ENCODE measurements around the gene DNM3. TPM values are rescaled to one million over a fixed set of nuclear protein-coding genes. Genes with fewer than 3 reads are reported as not detected.

Gene DNM3
- total and polyA plus RNA-seq, 2 experiments from 2014 or later = 5.2 to 12.2 TPM

- H3K27me3 Mint-ChIP-seq (ENCODE audit: insufficient read depth, low read depth, poor library complexity) = no peaks in the 10 kb centered on the region
- Histone ChIP-seq H3K79me2 (replicated peaks; ENCODE audit: insufficient read depth) (no peaks in the 10 kb centered on the region), H3K4me1 (ENCODE audit: insufficient read depth) (no peaks in the 10 kb centered on the region), H3K27me3 (ENCODE audit: insufficient read depth) (no peaks in the 10 kb centered on the region), H3K27ac (ENCODE audit: low read depth) (no peak overlapping the region), H3K4me2 (no peak overlapping the region), H4K20me1 (replicated peaks; ENCODE audit: insufficient read depth) (no peaks in the 10 kb centered on the region), H3K9me2 (ENCODE audit: insufficient read depth) (no peaks in the 10 kb centered on the region), H3F3A (replicated peaks; ENCODE audit: low read depth) (no peaks in the 10 kb centered on the region), H3K4me3 (no peak overlapping the region), H2AFZ (no peak overlapping the region), H3K36me3 (ENCODE audit: insufficient read depth) (no peaks in the 10 kb centered on the region)
- no peaks in the 10 kb centered on the region for H3K9me3 Mint-ChIP-seq
- TF ChIP-seq ZNF462 (CRISPR knock-in tag; IDR thresholded peaks at IDR 0.05) (no peak), EZH2 (IDR thresholded peaks at IDR 0.05; ENCODE audit: low read depth, unreplicated experiment) (no peak), ZNF114 (CRISPR knock-in tag; IDR thresholded peaks at IDR 0.05) (no peak), ZNF331 (CRISPR knock-in tag; IDR thresholded peaks at IDR 0.05; ENCODE audit: low read depth) (no peak), POLR2AphosphoS5 (IDR thresholded peaks at IDR 0.05; ENCODE audit: low read depth) (no peak)
- H3K4me1 Mint-ChIP-seq = no peaks in the 10 kb centered on the region
- DNase-seq (ENCODE audit: low spot score) (no peak), ATAC-seq (no peak)
- no peak overlapping the region for H3K27ac Mint-ChIP-seq
- H3K4me3 Mint-ChIP-seq = no peak overlapping the region
- H3K36me3 Mint-ChIP-seq (ENCODE audit: low read depth) = no peaks in the 10 kb centered on the region
Measured at GRCh38 chr1:172068334-172068733, 227.0 kb downstream of the DNM3 start.

- ATAC-seq (no peak), DNase-seq (ENCODE audit: low spot score) (no peak)
- no peak overlapping the region for H3K27ac Mint-ChIP-seq
- Histone ChIP-seq H3K4me3 (no peak overlapping the region), H4K20me1 (replicated peaks; ENCODE audit: insufficient read depth) (no peaks in the 10 kb centered on the region), H3K36me3 (ENCODE audit: insufficient read depth) (no peaks in the 10 kb centered on the region), H3K27ac (ENCODE audit: low read depth) (no peak overlapping the region), H3K27me3 (ENCODE audit: insufficient read depth) (no peaks in the 10 kb centered on the region), H3K4me2 (no peak overlapping the region), H3K79me2 (replicated peaks; ENCODE audit: insufficient read depth) (no peaks in the 10 kb centered on the region), H3K9me2 (ENCODE audit: insufficient read depth) (no peaks in the 10 kb centered on the region), H3F3A (replicated peaks; ENCODE audit: low read depth) (no peaks in the 10 kb centered on the region), H3K4me1 (ENCODE audit: insufficient read depth) (no peaks in the 10 kb centered on the region), H2AFZ (no peak overlapping the region)
- H3K27me3 Mint-ChIP-seq (ENCODE audit: insufficient read depth, low read depth, poor library complexity) = no peaks in the 10 kb centered on the region
- no peak overlapping the region for H3K4me3 Mint-ChIP-seq
- H3K36me3 Mint-ChIP-seq (ENCODE audit: low read depth) = no peaks in the 10 kb centered on the region
- no peaks in the 10 kb centered on the region for H3K4me1 Mint-ChIP-seq
- H3K9me3 Mint-ChIP-seq = no peaks in the 10 kb centered on the region
- TF ChIP-seq REST (IDR thresholded peaks at IDR 0.05; ENCODE audit: unreplicated experiment) (no peak), CTCF (conservative IDR thresholded peaks at IDR 0.05; ENCODE audit: low read depth in 2 of 2) (no peak), POLR2AphosphoS5 (IDR thresholded peaks at IDR 0.05; ENCODE audit: low read depth) (no peak), EZH2 (IDR thresholded peaks at IDR 0.05; ENCODE audit: low read depth, unreplicated experiment) (no peak), ZNF114 (CRISPR knock-in tag; IDR thresholded peaks at IDR 0.05) (no peak), ETS1 (IDR thresholded peaks at IDR 0.05) (no peak), ZNF331 (CRISPR knock-in tag; IDR thresholded peaks at IDR 0.05; ENCODE audit: low read depth) (no peak), EZH2phosphoT487 (IDR thresholded peaks at IDR 0.05; ENCODE audit: unreplicated experiment) (no peak)
Measured at GRCh38 chr1:172069051-172069450, 227.8 kb downstream of the DNM3 start.
